K562 (cell line): ENCODE measurements around the gene RUNX1. TPM values are rescaled to one million over a fixed set of nuclear protein-coding genes. Genes with fewer than 3 reads are reported as not detected.

ENCODE experiments used
- BCL6 ChIP-seq: fragments of 250-450 bp; sonication (Bioruptor Pico); IDR thresholded peaks from 2 replicates; pipeline ENCODE4 v1.4.0; 2020
- CGGBP1 ChIP-seq: fragments of 250-450 bp; sonication (Bioruptor Pico); IDR thresholded peaks from 2 replicates; pipeline ENCODE4 v1.9.0; 2021; ENCODE audit warnings: mild to moderate bottlenecking
- CXXC5 ChIP-seq: fragments of 250-450 bp; sonication (Bioruptor Pico); IDR thresholded peaks from 2 replicates; pipeline ENCODE4 v1.8.0; 2022; ENCODE audit warnings: inconsistent platforms, mild to moderate bottlenecking, moderate library complexity
- ELF1 ChIP-seq: fragments of 200-800 bp; sonication (Bioruptor generic); IDR thresholded peaks from 2 replicates; pipeline ENCODE4 v1.6.1; 2016; ENCODE audit warnings: missing genetic modification characterization, missing compliant biosample characterization
- NR2C1 ChIP-seq, 2 experiments: fragments of 450-650 bp; IDR thresholded peaks; 2 replicates each; pipeline ENCODE4 v1.6.1; 2017; ENCODE audit warnings: mild to moderate bottlenecking in 2 of 2, antibody characterized with exemption in 1 of 2, inconsistent platforms in 1 of 2, missing compliant biosample characterization in 1 of 2, missing genetic modification characterization in 1 of 2
- NR2C2 ChIP-seq, 2 experiments: fragments of 200-800 bp in 1 of 2; sonication (Bioruptor generic) in 1 of 2; sonication (generic) in 1 of 2; formaldehyde crosslinking in 1 of 2; IDR thresholded peaks; 2 replicates each; pipeline versions ENCODE4 v1.6.1 to v1.8.0; 2016 to 2022; ENCODE audit warnings: mild to moderate bottlenecking in 1 of 2, missing compliant biosample characterization in 1 of 2, missing genetic modification characterization in 1 of 2, missing genetic modification reagents in 1 of 2
- RBBP5 ChIP-seq: fragments of 200-600 bp; sonication (generic); IDR thresholded peaks from 2 replicates; pipeline ENCODE4 v1.6.1; 2012; ENCODE audit warnings: borderline replicate concordance, mild to moderate bottlenecking, low read length, control low read depth, inconsistent platforms; ENCODE audit not compliant: insufficient read depth, poor library complexity, severe bottlenecking
- SPI1 ChIP-seq: IDR thresholded peaks from 2 replicates; pipeline ENCODE4 v1.6.1; 2011; ENCODE audit warnings: low read depth, low read length, control low read depth, borderline replicate concordance
- ZKSCAN3 ChIP-seq: fragments of 250-450 bp; sonication (Bioruptor Pico); IDR thresholded peaks from 2 replicates; pipeline ENCODE4 v1.4.0; 2020
- ZNF184 ChIP-seq: sonication (generic); formaldehyde crosslinking; IDR thresholded peaks from 2 replicates; pipeline ENCODE4 v1.5.0; 2020; ENCODE audit warnings: missing genetic modification reagents
- ZNF311 ChIP-seq: fragments of 250-450 bp; sonication (Bioruptor Pico); IDR thresholded peaks from 2 replicates; pipeline ENCODE4 v1.4.0; 2020; ENCODE audit warnings: mild to moderate bottlenecking, moderate library complexity
- ZNF436 ChIP-seq: fragments of 250-450, 450-650 bp; sonication (Bioruptor Pico); formaldehyde crosslinking; IDR thresholded peaks from 2 replicates; pipeline ENCODE4 v1.7.0; 2020; ENCODE audit warnings: mild to moderate bottlenecking
- ZNF778 ChIP-seq: fragments of 450-650 bp; formaldehyde crosslinking; IDR thresholded peaks from 2 replicates; pipeline ENCODE4 v1.4.0; 2020; ENCODE audit warnings: mild to moderate bottlenecking, moderate library complexity
- ZNF780A ChIP-seq: fragments of 250-450 bp; sonication (Bioruptor Pico); IDR thresholded peaks from 2 replicates; pipeline ENCODE4 v1.5.0; 2021; ENCODE audit warnings: mild to moderate bottlenecking
- polyA plus RNA-seq, 8 experiments: library from polyadenylated mRNA; depleted of rRNA in 4 of 8; stranded (reverse) in 5 of 8; unstranded in 3 of 8; fragments of >200 nt; fragmentation: Nextera tagmentation in 2 of 8; fragmentation: Illumina TruSeq in 1 of 8; extraction: Ambion mirVana in 2 of 8; extraction: Trizol in 1 of 8; gene quantifications; 2 replicates each; pipeline versions ENCODE4 v1.2.1 to v1.2.3, GENCODE V29; 2011 to 2014; ENCODE audit warnings: inconsistent platforms in 1 of 8, missing spikeins in 1 of 8
- total RNA-seq, 7 experiments: library from RNA; depleted of rRNA in 6 of 7; stranded (reverse); fragments of >200 nt in 6 of 7; fragmentation: Illumina TruSeq in 2 of 7; extraction: Trizol in 2 of 7; gene quantifications; 2 replicates each; pipeline versions ENCODE4 v1.2.1 to v1.2.3, GENCODE V29; 2011 to 2021; ENCODE audit warnings: low replicate concordance in 1 of 7
- TF ChIP-seq, protein P1 (sequence below): fragments of 250-450 bp; sonication (Bioruptor Pico); IDR thresholded peaks from 2 replicates; pipeline ENCODE4 v1.8.0; 2022; ENCODE audit warnings: moderate library complexity, mild to moderate bottlenecking, inconsistent platforms
- TF ChIP-seq, protein P2 (sequence below), 2 experiments: fragments of 250-450 bp in 1 of 2; fragments of 450-650 bp in 1 of 2; sonication (Bioruptor Pico) in 1 of 2; IDR thresholded peaks; 2 replicates each; pipeline versions ENCODE4 v1.6.1 to v1.8.0; 2016 to 2021; ENCODE audit warnings: mild to moderate bottlenecking in 2 of 2, moderate library complexity in 2 of 2, missing compliant biosample characterization in 1 of 2, missing genetic modification characterization in 1 of 2
- TF ChIP-seq, protein P3 (sequence below): fragments of 250-450 bp; sonication (Bioruptor Pico); IDR thresholded peaks from 2 replicates; pipeline ENCODE4 v1.6.1; 2021; ENCODE audit warnings: mild to moderate bottlenecking

The RUNX1 gene
- total and polyA plus RNA-seq, 9 of the 15 experiments (the other 6 are each of a cell fraction or from before 2014, with no cell fraction given), result 2.2 to 68.6 (median 17.8) TPM

DNA sequence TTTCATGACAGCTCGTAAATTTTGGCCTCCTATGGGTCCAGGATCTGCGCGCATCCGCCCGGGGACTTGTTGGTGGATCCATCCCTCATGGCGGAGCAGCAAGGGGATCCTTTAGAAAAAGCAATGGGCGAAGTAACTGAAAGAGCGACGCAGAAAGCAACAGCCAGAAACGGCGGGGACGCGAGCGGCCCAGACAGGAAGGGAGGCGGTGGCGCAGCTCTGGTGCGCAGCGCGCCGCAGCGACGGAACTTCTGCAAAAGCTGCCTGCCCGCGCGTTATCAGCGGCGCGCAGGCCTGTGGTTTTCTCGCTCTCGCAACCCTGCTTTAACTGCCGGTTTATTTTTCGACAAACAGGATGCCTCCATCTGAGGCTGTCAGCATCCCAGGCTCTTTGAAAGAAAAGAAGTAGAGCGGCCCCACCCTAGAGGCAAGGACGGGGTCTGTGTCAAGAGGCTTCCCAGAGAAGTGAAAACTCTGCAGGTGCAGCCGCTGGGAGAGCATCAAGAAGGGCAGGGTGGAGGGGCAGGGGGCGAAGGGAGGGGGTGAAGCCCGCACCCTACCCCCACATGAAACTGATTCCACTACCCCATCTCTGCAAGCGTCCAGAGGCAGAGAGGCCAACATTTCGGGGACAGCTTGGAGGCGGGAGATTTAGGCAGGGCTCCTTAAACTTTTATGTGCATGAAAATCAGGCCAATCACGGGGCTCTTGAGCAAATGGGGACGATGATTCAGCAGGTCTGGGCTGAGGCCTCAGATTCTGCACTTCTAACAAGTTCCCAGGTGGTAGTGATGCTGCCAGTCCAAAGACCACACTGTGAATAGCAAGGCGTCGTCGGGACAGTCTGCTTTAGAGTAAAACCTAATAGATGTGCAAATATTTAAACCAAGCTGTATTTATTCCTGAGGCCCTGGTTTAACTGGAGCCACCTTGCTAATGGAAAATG lies 22.2 kb downstream of the RUNX1 start (continued):
- no peak; the same call in 1 of the 2 replicates for TF ChIP-seq NR2C2 (CRISPR knock-in tag; IDR thresholded peaks at IDR 0.05)
- TF ChIP-seq NR2C2 (tag; IDR thresholded peaks at IDR 0.05), result peak; percentile 86
- peak; percentile 5; the same call in 1 of the 2 replicates for TF ChIP-seq NR2C1 (IDR thresholded peaks at IDR 0.05)
- TF ChIP-seq NR2C1 (tag; IDR thresholded peaks at IDR 0.05), result peak; percentile 56; the same call in 1 of the 2 replicates
- TF ChIP-seq ELF1, result peak; percentile 88
- TF ChIP-seq, protein P1, sequence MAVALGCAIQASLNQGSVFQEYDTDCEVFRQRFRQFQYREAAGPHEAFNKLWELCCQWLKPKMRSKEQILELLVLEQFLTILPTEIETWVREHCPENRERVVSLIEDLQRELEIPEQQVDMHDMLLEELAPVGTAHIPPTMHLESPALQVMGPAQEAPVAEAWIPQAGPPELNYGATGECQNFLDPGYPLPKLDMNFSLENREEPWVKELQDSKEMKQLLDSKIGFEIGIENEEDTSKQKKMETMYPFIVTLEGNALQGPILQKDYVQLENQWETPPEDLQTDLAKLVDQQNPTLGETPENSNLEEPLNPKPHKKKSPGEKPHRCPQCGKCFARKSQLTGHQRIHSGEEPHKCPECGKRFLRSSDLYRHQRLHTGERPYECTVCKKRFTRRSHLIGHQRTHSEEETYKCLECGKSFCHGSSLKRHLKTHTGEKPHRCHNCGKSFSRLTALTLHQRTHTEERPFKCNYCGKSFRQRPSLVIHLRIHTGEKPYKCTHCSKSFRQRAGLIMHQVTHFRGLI, result 0 out of 2 replicates have a peak, but pooled peaks have one; percentile 6
- TF ChIP-seq ZNF184 (CRISPR knock-in tag), result no peak
- TF ChIP-seq CXXC5 (CRISPR knock-in tag), result peak; percentile 100
- TF ChIP-seq ZNF778, result no peak
- TF ChIP-seq, protein P2, sequence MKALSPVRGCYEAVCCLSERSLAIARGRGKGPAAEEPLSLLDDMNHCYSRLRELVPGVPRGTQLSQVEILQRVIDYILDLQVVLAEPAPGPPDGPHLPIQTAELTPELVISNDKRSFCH (CRISPR knock-in tag; IDR thresholded peaks at IDR 0.05), result no peak
- TF ChIP-seq, protein P2 (tag; IDR thresholded peaks at IDR 0.05), result no peak
- TF ChIP-seq, protein P3, sequence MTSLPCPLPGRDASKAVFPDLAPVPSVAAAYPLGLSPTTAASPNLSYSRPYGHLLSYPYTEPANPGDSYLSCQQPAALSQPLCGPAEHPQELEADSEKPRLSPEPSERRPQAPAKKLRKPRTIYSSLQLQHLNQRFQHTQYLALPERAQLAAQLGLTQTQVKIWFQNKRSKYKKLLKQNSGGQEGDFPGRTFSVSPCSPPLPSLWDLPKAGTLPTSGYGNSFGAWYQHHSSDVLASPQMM (CRISPR knock-in tag), result no peak
- no peak for TF ChIP-seq ZKSCAN3
- TF ChIP-seq CGGBP1 (CRISPR knock-in tag), result no peak
- no peak for TF ChIP-seq BCL6 (CRISPR knock-in tag)
- peak; percentile 85 for TF ChIP-seq RBBP5
- peak; percentile 37; the same call in 1 of the 2 replicates for TF ChIP-seq ZNF311 (CRISPR knock-in tag)
- no peak for TF ChIP-seq ZNF436
- TF ChIP-seq SPI1, result peak; percentile 75
- no peak for TF ChIP-seq ZNF780A (CRISPR knock-in tag)
